ENCODE measurements around the gene MED8.

DNA sequence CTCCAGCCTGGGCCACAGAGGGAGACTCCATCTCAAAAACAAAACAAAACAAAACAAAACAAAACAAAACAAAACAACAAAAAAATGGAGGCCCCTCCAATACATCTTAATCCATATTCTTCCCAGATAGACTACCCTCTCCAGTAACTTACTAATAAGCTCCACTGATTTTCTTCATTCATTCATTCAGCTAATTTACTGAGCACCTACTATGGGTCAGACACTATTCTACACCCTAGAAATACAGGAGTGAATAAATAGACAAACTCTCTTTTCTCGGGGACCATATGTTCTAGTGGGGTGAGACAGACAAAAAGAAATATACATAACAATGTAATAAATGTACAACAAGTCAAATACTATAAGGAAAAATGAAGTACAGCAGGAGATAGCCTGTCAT is 38.6 kb downstream of the MED8 start:
- TF ChIP-seq, protein P1, sequence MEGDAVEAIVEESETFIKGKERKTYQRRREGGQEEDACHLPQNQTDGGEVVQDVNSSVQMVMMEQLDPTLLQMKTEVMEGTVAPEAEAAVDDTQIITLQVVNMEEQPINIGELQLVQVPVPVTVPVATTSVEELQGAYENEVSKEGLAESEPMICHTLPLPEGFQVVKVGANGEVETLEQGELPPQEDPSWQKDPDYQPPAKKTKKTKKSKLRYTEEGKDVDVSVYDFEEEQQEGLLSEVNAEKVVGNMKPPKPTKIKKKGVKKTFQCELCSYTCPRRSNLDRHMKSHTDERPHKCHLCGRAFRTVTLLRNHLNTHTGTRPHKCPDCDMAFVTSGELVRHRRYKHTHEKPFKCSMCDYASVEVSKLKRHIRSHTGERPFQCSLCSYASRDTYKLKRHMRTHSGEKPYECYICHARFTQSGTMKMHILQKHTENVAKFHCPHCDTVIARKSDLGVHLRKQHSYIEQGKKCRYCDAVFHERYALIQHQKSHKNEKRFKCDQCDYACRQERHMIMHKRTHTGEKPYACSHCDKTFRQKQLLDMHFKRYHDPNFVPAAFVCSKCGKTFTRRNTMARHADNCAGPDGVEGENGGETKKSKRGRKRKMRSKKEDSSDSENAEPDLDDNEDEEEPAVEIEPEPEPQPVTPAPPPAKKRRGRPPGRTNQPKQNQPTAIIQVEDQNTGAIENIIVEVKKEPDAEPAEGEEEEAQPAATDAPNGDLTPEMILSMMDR (conservative IDR thresholded peaks at IDR 0.05; ENCODE audit: low read depth, low read length): no peak
- TF ChIP-seq POLR2A (IDR thresholded peaks at IDR 0.05; ENCODE audit: low read depth, low read length) (no peak), USF2 (IDR thresholded peaks at IDR 0.05; ENCODE audit: low read depth, low read length) (no peak), RAD21 (IDR thresholded peaks at IDR 0.05; ENCODE audit: low read length) (no peak), RFX5 (IDR thresholded peaks at IDR 0.05; ENCODE audit: low read depth, low read length) (no peak), CEBPB (IDR thresholded peaks at IDR 0.05; ENCODE audit: low read depth, low read length) (no peak), NFE2L2 (IDR thresholded peaks at IDR 0.05; ENCODE audit: low read depth, low read length) (no peak)

All from IMR-90 (cell line).